GM12878 (cell line): ENCODE measurements around the gene CCDC54. TPM values are rescaled to one million over a fixed set of nuclear protein-coding genes. Genes with fewer than 3 reads are reported as not detected.

Experiments
- ATAC-seq: fragments of 200-7000 bp; cut with Tn5 transposase; 3 replicates; pipeline ENCODE4 v1.9.1; 2020; ENCODE audit warnings: mild to moderate bottlenecking, moderate library complexity
- BruUV-seq: library from RNA; stranded (reverse); fragments of 400-500 nt; replicated peaks from 2 replicates; lab custom pipeline; 2021; lab: Mats Ljungman, UMichigan
- CTCF ChIA-PET: fragments of 300-600 bp; sonication (Branson Sonifier 250); formaldehyde crosslinking; extraction: SDS; loops from one replicate; lab custom pipeline; 2021; ENCODE audit warnings: inconsistent platforms; lab: Yijun Ruan, JAX
- POLR2A ChIA-PET: fragments of 350-600 bp; formaldehyde crosslinking; extraction: SDS; loops from one replicate; lab custom pipeline; 2021; ENCODE audit warnings: inconsistent platforms; lab: Charles Lee
- RAD21 ChIA-PET: fragments of 300-600 bp; sonication (Branson Sonifier 250); formaldehyde crosslinking; loops from one replicate; lab custom pipeline; 2023; ENCODE audit warnings: antibody characterized with exemption; ENCODE audit not compliant: unreplicated experiment; lab: Charles Lee
- SMC1A ChIA-PET: fragments of 300-600 bp; sonication (Branson Sonifier 250); formaldehyde crosslinking; loops from one replicate; lab custom pipeline; 2023; ENCODE audit not compliant: unreplicated experiment, uncharacterized antibody; lab: Charles Lee
- DNase-seq: peaks from one replicate; pipeline ENCODE4 v3.0.0-alpha.2; 2011; ENCODE audit warnings: low read depth, low spot score
- FAIRE-seq: peaks from 3 replicates; lab custom pipeline; 2011; peaks lifted over from hg19 to GRCh38; lab: Jason Lieb, UNC
- H2AFZ ChIP-seq: 2 replicates; pipeline ENCODE4 v1.6.0; 2011; ENCODE audit warnings: low read depth, low read length, control low read depth; ENCODE audit not compliant: control insufficient read depth
- H3K27ac ChIP-seq: 2 replicates; pipeline ENCODE4 v1.5.1; 2011; ENCODE audit warnings: control low read depth; ENCODE audit not compliant: control insufficient read depth, insufficient read depth
- H3K27me3 ChIP-seq, 2 experiments: replicated peaks in 1 of 2; 2 replicates each; pipeline versions ENCODE4 v1.6.0 to v1.6.1; 2011; ENCODE audit warnings: low read length in 1 of 2; ENCODE audit not compliant: control insufficient read depth in 2 of 2, insufficient read depth in 2 of 2
- H3K36me3 ChIP-seq, 2 experiments: 2 replicates each; pipeline ENCODE4 v1.5.1; 2011; ENCODE audit warnings: low read length in 1 of 2; ENCODE audit not compliant: control insufficient read depth in 2 of 2, insufficient read depth in 2 of 2
- H3K4me1 ChIP-seq: 2 replicates; pipeline ENCODE4 v1.6.1; 2011; ENCODE audit warnings: mild to moderate bottlenecking, low read length, moderate library complexity, mixed read lengths; ENCODE audit not compliant: control insufficient read depth, insufficient read depth
- H3K4me2 ChIP-seq: 2 replicates; pipeline ENCODE4 v1.6.0; 2011; ENCODE audit warnings: control low read depth; ENCODE audit not compliant: control insufficient read depth, insufficient read depth
- H3K4me3 ChIP-seq: fragments of 200-600 bp; sonication (generic); 2 replicates; pipeline ENCODE4 v1.5.1; 2016
- H3K79me2 ChIP-seq: 2 replicates; pipeline ENCODE4 v1.6.0; 2011; ENCODE audit warnings: low read length; ENCODE audit not compliant: control insufficient read depth, insufficient read depth
- H3K9ac ChIP-seq: 2 replicates; pipeline ENCODE4 v1.8.0; 2011; ENCODE audit warnings: low read length, control low read depth, mixed read lengths; ENCODE audit not compliant: control insufficient read depth, insufficient read depth
- H3K9me3 ChIP-seq: replicated peaks from 3 replicates; pipeline ENCODE4 v1.5.1; 2011; ENCODE audit warnings: mild to moderate bottlenecking, low read length; ENCODE audit not compliant: control insufficient read depth, insufficient read depth
- H4K20me1 ChIP-seq: 2 replicates; pipeline ENCODE4 v1.6.0; 2011; ENCODE audit not compliant: control insufficient read depth, insufficient read depth
- ASH2L ChIP-seq: fragments of 300-600, 200-600 bp; sonication (generic); IDR thresholded peaks from 2 replicates; pipeline ENCODE4 v1.6.1; 2017; ENCODE audit warnings: low read depth, mild to moderate bottlenecking, borderline replicate concordance
- ATF2 ChIP-seq: IDR thresholded peaks from 2 replicates; pipeline ENCODE4 v1.6.1; 2012; ENCODE audit warnings: low read length, inconsistent platforms
- BCLAF1 ChIP-seq: fragments of 450-650 bp; IDR thresholded peaks from 2 replicates; pipeline ENCODE4 v1.6.1; 2017; ENCODE audit warnings: antibody characterized with exemption, mild to moderate bottlenecking, moderate library complexity
- CEBPZ ChIP-seq: fragments of 150-350 bp; IDR thresholded peaks from 2 replicates; pipeline ENCODE4 v1.6.1; 2016; ENCODE audit warnings: low read depth, low read length
- DPF2 ChIP-seq: fragments of 450-650 bp; IDR thresholded peaks from 2 replicates; pipeline ENCODE4 v1.6.1; 2017; ENCODE audit warnings: mild to moderate bottlenecking
- E2F4 ChIP-seq: IDR thresholded peaks from 2 replicates; pipeline ENCODE4 v1.6.1; 2012; ENCODE audit warnings: low read depth, low read length, improper control_type of control experiment
- KLF5 ChIP-seq: fragments of 450-650 bp; IDR thresholded peaks from 2 replicates; pipeline ENCODE4 v1.6.1; 2014; ENCODE audit warnings: mild to moderate bottlenecking; ENCODE audit not compliant: partially characterized antibody
- NR2C2 ChIP-seq: IDR thresholded peaks from 2 replicates; pipeline ENCODE4 v1.6.1; 2011; ENCODE audit warnings: borderline replicate concordance, low read depth; ENCODE audit not compliant: control insufficient read depth, insufficient read length
- RAD51 ChIP-seq: fragments of 450-650 bp; IDR thresholded peaks from 2 replicates; pipeline ENCODE4 v1.6.1; 2016; ENCODE audit warnings: moderate library complexity, mild to moderate bottlenecking, inconsistent platforms
- USF1 ChIP-seq: IDR thresholded peaks from 2 replicates; pipeline ENCODE4 v1.6.1; 2011; ENCODE audit warnings: borderline replicate concordance, low read depth, mild to moderate bottlenecking, moderate library complexity, mixed read lengths, low read length; ENCODE audit not compliant: insufficient read depth; ENCODE audit errors: extremely low read length
- ZBTB33 ChIP-seq: fragments of 450-650 bp; IDR thresholded peaks from 2 replicates; pipeline ENCODE4 v1.6.1; 2017; ENCODE audit warnings: mild to moderate bottlenecking
- ZNF622 ChIP-seq: fragments of 450-650 bp; IDR thresholded peaks from 2 replicates; pipeline ENCODE4 v1.6.1; 2017; ENCODE audit warnings: mild to moderate bottlenecking, inconsistent platforms
- WGBS: methylation state at CpG from one replicate; pipeline ENCODE4 v1.1.6; 2016; ENCODE audit warnings: low lambda C conversion rate; ENCODE audit not compliant: insufficient replicate concordance, insufficient coverage; ENCODE audit errors: missing lambda C conversion rate; 5-methylcytosine and 5-hydroxymethylcytosine counted together
- in situ Hi-C: fragments of 300-500 bp; cut with MboI; formaldehyde crosslinking; loops from 9 replicates; pipeline ENCODE4 v1.14.3; 2018; ENCODE audit warnings: mixed read lengths
- intact Hi-C: fragments of 100-400 bp; cut with micrococcal nuclease; formaldehyde crosslinking; loops from one replicate; pipeline ENCODE4 v1.14.2; 2022; ENCODE audit not compliant: unreplicated experiment
- polyA plus RNA-seq, 11 experiments: library from polyadenylated mRNA; depleted of rRNA in 4 of 11; unstranded in 6 of 11; stranded (reverse) in 5 of 11; fragments of >200 nt; fragmentation: Nextera tagmentation in 4 of 11; fragmentation: Illumina TruSeq in 1 of 11; extraction: Ambion mirVana in 4 of 11; extraction: Trizol in 1 of 11; gene quantifications; 1 replicate in 1 of 11; 2 replicates in 10 of 11; pipeline versions ENCODE4 v1.2.1 to v1.2.3, GENCODE V29; 2011 to 2016; ENCODE audit warnings: inconsistent platforms in 2 of 11, missing spikeins in 2 of 11, low read depth in 1 of 11
- total RNA-seq, 4 experiments: library from RNA; depleted of rRNA in 3 of 4; stranded (reverse); fragments of >200 nt in 3 of 4; fragmentation: Illumina TruSeq in 1 of 4; extraction: Trizol in 1 of 4; gene quantifications; 2 replicates each; pipeline versions ENCODE4 v1.2.1 to v1.2.3, GENCODE V29; 2013 to 2021

CCDC54 gene
- total and polyA plus RNA-seq, 10 of the 15 experiments (the other 5 are each of a cell fraction or from before 2014, with no cell fraction given), result not detected

- WGBS, result 0% methylated on average over 2 of the region's 2 CpGs
- Histone ChIP-seq H3K9ac (no peak overlapping the region), H4K20me1 (no peaks in the 10 kb centered on the region), H2AFZ (no peak overlapping the region), H3K36me3 (no peaks in the 10 kb centered on the region), H3K79me2 (no peaks in the 10 kb centered on the region), H3K9me3 (no peaks in the 10 kb centered on the region), H3K4me2 (no peak overlapping the region), H3K27me3 (no peaks in the 10 kb centered on the region), H3K4me1 (no peaks in the 10 kb centered on the region), H3K27ac (no peak overlapping the region), H3K4me3 (no peak overlapping the region)
- no TSS peak for BruUV-seq
- SMC1A ChIA-PET, result interaction anchor here (1.0 kb wide), 1 partner anchor 29 kb away, joined by 3 read pairs; no protein-coding TSS in a partner anchor
- FAIRE-seq (no peak), ATAC-seq (no peak), DNase-seq (no peak)
- no peak for TF ChIP-seq ATF2
- TF ChIP-seq KLF5, result no peak
- TF ChIP-seq ZBTB33, result no peak
- TF ChIP-seq USF1, result no peak
- TF ChIP-seq E2F4, result no peak
- TF ChIP-seq ASH2L, result no peak
- TF ChIP-seq RAD51, result no peak
- no peak for TF ChIP-seq CEBPZ
- TF ChIP-seq DPF2, result no peak
- TF ChIP-seq NR2C2, result no peak
- no peak for TF ChIP-seq ZNF622
- no peak for TF ChIP-seq BCLAF1
- CTCF ChIA-PET, result interaction anchor here (0.6 kb wide), 1 partner anchor 40 kb away, joined by 3 read pairs; no protein-coding TSS in a partner anchor
- RAD21 ChIA-PET, result no interaction called here
- intact Hi-C loops (no loop called here), in situ Hi-C loops (no loop called here)
- POLR2A ChIA-PET, result no interaction called here
Observed at GRCh38 chr3:107375682-107376081, 1.6 kb upstream of the CCDC54 start.
